Right renal pelvis (tissue), 4 donors: ENCODE results near the gene FAM181A. TPM values are rescaled to one million over a fixed set of nuclear protein-coding genes. Genes with fewer than 3 reads are reported as not detected.

Experiments used
- DNase-seq, 4 donors: peaks; one replicate each; pipeline ENCODE4 v3.0.0-alpha.2; 2013; ENCODE audit warnings: low read depth in 4 of 4, low spot score in 3 of 4, missing footprints in 1 of 4
- polyA plus RNA-seq, 4 donors: library from polyadenylated mRNA; unstranded; fragments of 120-200 nt; gene quantifications; one replicate each; pipeline ENCODE4 v1.2.1, GENCODE V29; 2013; ENCODE audit not compliant: insufficient read length in 4 of 4

FAM181A gene
- polyA plus RNA-seq, 4 donors = not detected

DNA sequence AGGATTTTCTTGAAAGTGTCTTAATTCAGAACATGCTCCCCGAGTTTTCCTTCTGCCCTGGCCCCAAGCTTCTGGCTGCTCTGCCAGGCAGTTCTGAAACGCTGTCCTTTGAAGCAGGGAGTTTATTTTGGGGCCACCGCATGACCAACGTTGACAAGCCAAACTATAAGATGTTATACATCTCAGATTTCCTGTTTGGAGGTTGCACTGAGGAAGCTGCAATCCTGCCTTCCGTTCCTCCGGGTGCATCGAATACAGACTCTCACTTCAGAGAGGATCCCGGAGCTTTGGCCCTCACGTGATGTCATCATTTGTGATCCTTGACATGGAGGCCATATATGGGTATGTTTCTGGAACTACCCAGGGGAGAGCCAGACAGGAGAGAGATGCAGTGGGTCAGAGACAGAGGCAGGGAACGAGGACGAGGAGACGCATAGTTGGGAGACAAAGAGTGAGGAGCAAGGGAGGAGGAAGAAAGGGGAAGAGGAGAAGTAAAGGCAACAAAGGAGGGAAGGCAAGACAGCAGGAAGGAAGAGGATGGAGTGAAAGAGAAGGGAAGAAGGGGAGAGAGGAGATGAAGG lies 49.4 kb downstream of the FAM181A start, which contains the start of gene ASB2:
Gene ASB2, minus strand, starts transcription at position 94 of the 581 bp plus-strand sequence. CDS start 12,031 bp downstream, outside the sequence.
- no peak for DNase-seq

GRCh38 chr14:93977171-93977570 lies 50.0 kb downstream of the FAM181A start:
- no peak for DNase-seq

GRCh38 chr14:93977790-93978581 lies 50.8 kb downstream of the FAM181A start:
- no peak for DNase-seq

GRCh38 chr14:93978735-93979134 lies 51.6 kb downstream of the FAM181A start:
- DNase-seq = no peak

Other genes starting within 250 kb of the FAM181A start
- 1 to 10 TPM; 1.4 to 2.1 (median 1.5) TPM for gene PRIMA1, start 138.9 kb upstream of the FAM181A start, polyA plus RNA-seq
- under 1 TPM; 0.30 to 0.58 (median 0.40) TPM for gene ASB2, start 49.2 kb downstream of the FAM181A start, polyA plus RNA-seq
- not detected for gene CCDC197, start 70.0 kb downstream of the FAM181A start, polyA plus RNA-seq
- gene OTUB2, start 99.0 kb downstream of the FAM181A start, polyA plus RNA-seq = 1 to 10 TPM; 4.1 to 5.1 (median 4.8) TPM
- 100 to 1,000 TPM; 154 to 169 (median 159) TPM for gene DDX24, start 153.9 kb downstream of the FAM181A start, polyA plus RNA-seq
- 10 to 100 TPM; 22.4 to 27.0 (median 25.7) TPM for gene IFI27L1, start 154.0 kb downstream of the FAM181A start, polyA plus RNA-seq
- 1 to 10 TPM; 3.9 to 7.5 (median 6.9) TPM for gene IFI27, start 183.4 kb downstream of the FAM181A start, polyA plus RNA-seq
- 10 to 100 TPM; 21.2 to 31.1 (median 27.2) TPM for gene IFI27L2, start 202.3 kb downstream of the FAM181A start, polyA plus RNA-seq
- gene PPP4R4, start 247.0 kb downstream of the FAM181A start, polyA plus RNA-seq = under 1 TPM; 0.15 to 0.29 (median 0.21) TPM